IMR-90 (cell line): ENCODE measurements around the gene CREB3L1. TPM values are rescaled to one million over a fixed set of nuclear protein-coding genes. Genes with fewer than 3 reads are reported as not detected.

Source experiments
- RAD21 ChIP-seq: IDR thresholded peaks from 2 replicates; pipeline ENCODE4 v1.6.1; 2012; ENCODE audit warnings: low read length, improper control_type of control experiment
- polyA plus RNA-seq, 3 experiments: library from polyadenylated mRNA; depleted of rRNA; stranded (reverse); fragments of >200 nt; gene quantifications; 2 replicates each; pipeline ENCODE4 v1.2.3, GENCODE V29; 2012; ENCODE audit warnings: low replicate concordance in 1 of 3
- total RNA-seq: library from RNA; depleted of rRNA; stranded (reverse); fragments of >200 nt; gene quantifications from 2 replicates; pipeline ENCODE4 v1.2.3, GENCODE V29; 2012
- TF ChIP-seq, protein P1 (sequence below): fragments of 150-350 bp; IDR thresholded peaks from 2 replicates; pipeline ENCODE4 v1.6.1; 2017; ENCODE audit warnings: mild to moderate bottlenecking, antibody characterized with exemption, low read length, low read depth

The CREB3L1 gene
- total and polyA plus RNA-seq, 2 of the 4 experiments (the other 2 are of a cell fraction) = 8.1 to 82.3 TPM

DNA sequence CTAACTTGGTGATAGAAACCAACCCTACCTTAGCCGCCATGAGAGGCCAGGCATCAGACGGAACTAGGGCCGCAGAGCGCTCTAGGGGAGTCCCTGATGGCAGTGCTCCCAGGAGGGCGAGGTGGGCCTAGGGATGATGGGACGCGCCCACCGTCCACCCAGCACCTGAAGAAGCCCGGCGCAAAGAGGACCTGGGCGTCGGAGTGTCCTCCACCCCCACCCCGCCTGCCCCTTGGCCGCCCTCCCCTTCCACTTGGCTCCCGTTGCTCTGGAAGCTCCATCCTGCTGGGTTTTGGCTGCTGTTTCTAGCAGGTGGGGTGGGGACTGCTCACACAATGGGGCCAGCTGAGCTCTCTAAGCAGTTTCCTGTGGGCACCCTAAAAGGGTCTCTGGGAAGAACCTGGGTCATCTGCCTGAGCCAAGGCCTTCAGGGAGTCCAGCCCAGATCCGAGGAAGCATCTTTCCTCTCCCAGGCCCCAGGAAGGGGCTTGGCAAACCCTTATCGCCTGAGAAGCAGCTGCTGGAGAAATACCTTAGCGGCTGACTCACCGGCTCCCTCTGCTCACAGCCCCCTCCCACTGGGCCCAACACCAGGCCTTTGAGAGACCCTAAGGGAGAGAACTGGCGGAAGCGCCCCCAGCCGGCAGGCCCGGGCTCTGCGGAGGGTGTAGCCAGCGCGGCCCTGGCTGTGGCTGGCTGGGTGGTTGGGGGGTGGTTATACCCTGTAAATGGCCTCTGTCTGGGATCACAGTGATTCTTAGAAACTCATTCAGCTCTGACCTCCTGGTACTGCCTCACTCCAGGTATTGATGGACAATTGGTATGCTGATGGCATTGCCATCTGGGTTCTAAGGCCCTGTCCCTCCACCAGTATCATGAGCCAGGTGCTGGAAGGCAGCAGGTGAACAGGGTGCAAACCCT, 19.3 kb downstream of the CREB3L1 start (continued):
- TF ChIP-seq, protein P1, sequence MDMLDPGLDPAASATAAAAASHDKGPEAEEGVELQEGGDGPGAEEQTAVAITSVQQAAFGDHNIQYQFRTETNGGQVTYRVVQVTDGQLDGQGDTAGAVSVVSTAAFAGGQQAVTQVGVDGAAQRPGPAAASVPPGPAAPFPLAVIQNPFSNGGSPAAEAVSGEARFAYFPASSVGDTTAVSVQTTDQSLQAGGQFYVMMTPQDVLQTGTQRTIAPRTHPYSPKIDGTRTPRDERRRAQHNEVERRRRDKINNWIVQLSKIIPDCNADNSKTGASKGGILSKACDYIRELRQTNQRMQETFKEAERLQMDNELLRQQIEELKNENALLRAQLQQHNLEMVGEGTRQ = no peak
- peak; percentile 71 for TF ChIP-seq RAD21
